ENCODE data around the gene ATXN1L.

Gene ATXN1L

GRCh38 chr16:71885261-71885650 lies 39.5 kb downstream of the ATXN1L start:
- no peak for DNase-seq (ENCODE audit: low spot score)
- no peak for TF ChIP-seq CTCF (IDR thresholded peaks at IDR 0.05; ENCODE audit: extremely low read depth, missing control alignments)

GRCh38 chr16:71889147-71889546 lies 43.4 kb downstream of the ATXN1L start:
- TF ChIP-seq CTCF (IDR thresholded peaks at IDR 0.05; ENCODE audit: extremely low read depth, missing control alignments): no peak
- no peak for DNase-seq (ENCODE audit: low spot score)

GRCh38 chr16:71893888-71894228 lies 48.1 kb downstream of the ATXN1L start:
- no peak for TF ChIP-seq CTCF (IDR thresholded peaks at IDR 0.05; ENCODE audit: extremely low read depth, missing control alignments)
- no peak for DNase-seq (ENCODE audit: low spot score)

GRCh38 chr16:71894229-71894920 lies 48.6 kb downstream of the ATXN1L start:
- TF ChIP-seq CTCF (IDR thresholded peaks at IDR 0.05; ENCODE audit: extremely low read depth, missing control alignments): peak; percentile 23
- DNase-seq (ENCODE audit: low spot score): no peak

DNA sequence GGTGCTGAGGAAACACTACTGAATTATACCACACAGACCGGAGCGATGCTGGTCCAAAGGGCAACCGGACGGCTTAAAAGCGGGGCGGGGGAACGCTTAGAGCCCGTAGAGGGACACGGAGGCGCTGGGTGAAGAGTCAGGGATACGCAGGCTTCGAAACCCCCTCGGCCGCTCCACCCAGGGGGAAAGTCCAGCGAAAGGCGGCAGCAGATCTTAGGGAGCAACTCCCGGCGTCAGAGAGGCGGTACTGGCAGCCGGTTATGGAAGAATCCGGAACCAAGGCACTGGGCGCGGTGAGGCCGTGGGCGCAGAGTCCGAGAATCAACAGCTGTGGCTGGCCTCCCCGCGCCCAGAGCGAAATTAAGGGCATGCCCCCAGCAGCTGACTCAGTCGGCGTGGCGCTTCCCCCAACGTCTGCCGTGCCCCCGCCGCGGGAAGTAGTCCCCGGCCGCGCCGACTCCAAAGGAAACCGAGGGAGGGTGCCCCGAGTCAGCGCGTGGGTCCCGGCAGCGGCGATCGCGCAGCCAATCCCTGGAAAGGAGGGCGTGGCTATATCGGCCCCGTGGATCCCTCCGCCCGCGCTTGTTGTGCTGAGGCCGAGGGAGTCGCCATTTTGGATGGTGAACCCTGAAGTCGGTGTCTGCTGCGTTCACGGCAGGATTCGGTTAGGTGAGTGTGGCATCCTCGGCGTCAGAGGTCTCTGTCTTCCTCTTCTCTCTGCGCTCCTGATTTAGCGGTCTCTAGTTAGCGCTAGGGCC lies 49.3 kb downstream of the ATXN1L start, which contains the start of gene IST1:
IST1 (plus strand) TSS at position 611 of the 758 bp plus-strand sequence. CDS start 20,110 bp downstream, outside the sequence.
- no peak for TF ChIP-seq CTCF (IDR thresholded peaks at IDR 0.05; ENCODE audit: extremely low read depth, missing control alignments)

DNA sequence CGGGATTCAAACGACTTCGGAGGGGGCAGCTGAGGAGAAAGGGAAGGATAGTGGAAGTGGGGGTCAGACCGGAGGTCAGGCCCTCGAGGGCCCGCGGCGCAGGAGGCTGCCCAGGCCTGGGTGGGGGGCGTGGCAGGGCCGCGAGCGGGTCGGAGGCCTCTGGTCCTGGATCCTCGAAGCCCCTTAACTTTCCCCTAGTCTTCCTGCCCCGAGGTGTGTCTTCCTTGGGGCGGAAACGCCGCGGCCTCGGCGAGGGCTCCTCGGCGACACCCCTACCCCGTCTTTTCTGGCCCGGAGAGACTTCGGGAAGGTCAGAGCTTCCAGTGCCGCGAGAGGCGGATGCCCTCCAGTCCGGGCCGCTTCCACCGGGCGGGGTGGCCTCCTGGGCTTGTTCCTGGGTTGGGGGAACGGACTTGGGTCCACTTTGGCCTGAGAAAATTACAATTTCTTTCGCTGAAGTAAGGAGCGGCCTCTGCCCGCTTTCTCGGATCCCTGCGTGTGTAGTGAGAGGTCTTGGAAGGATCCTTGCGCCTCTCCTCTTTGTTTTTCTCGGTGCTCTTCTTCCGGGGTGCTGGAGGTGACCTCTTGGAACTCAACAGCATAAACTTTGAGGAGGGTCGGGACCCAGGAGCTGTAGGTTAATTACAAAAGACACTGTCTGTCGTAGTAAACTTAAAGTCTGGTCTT lies 50.0 kb downstream of the ATXN1L start:
- no peak for TF ChIP-seq CTCF (IDR thresholded peaks at IDR 0.05; ENCODE audit: extremely low read depth, missing control alignments)
- peak; percentile 50 for DNase-seq (ENCODE audit: low spot score)

More for the DNA sequence above, 49.3 kb downstream of the ATXN1L start, which contains the start of gene IST1:
- DNase-seq (ENCODE audit: low spot score): peak; percentile 97

Data from GM20000 (cell line).